HG03354 (cell line): ENCODE measurements around the gene IL1RAP.
"Not testable (repeated sequence)": the region's sequence is repeated elsewhere in the genome, so short reads cannot be mapped to it uniquely, and the experiment has no call there.

ENCODE experiments used
- ATAC-seq: cut with Tn5 transposase; IDR thresholded peaks from one replicate; pipeline ENCODE4 v1.9.1; 2021; ENCODE audit warnings: mild to moderate bottlenecking; ENCODE audit not compliant: unreplicated experiment, poor library complexity, severe bottlenecking

The IL1RAP gene

GRCh38 chr3:190626951-190627620, 113.2 kb downstream of the IL1RAP start:
- ATAC-seq, result no peak

GRCh38 chr3:190629088-190629487, 115.2 kb downstream of the IL1RAP start:
- ATAC-seq, result no peak

- no peak for ATAC-seq
Measured at GRCh38 chr3:190631295-190631694, 117.4 kb downstream of the IL1RAP start.

GRCh38 chr3:190641564-190641963, 127.7 kb downstream of the IL1RAP start:
- no peak for ATAC-seq

GRCh38 chr3:190642016-190642415, 128.1 kb downstream of the IL1RAP start:
- no peak for ATAC-seq

- no peak for ATAC-seq
Measured at GRCh38 chr3:190644035-190644434, 130.2 kb downstream of the IL1RAP start.

- ATAC-seq, result no peak
Measured at GRCh38 chr3:190644766-190645165, 130.9 kb downstream of the IL1RAP start.

GRCh38 chr3:190645932-190646460, 132.1 kb downstream of the IL1RAP start:
- ATAC-seq, result no peak

GRCh38 chr3:190646996-190647395, 133.1 kb downstream of the IL1RAP start:
- no peak for ATAC-seq

- ATAC-seq, result no peak
Measured at GRCh38 chr3:190655933-190656332, 142.0 kb downstream of the IL1RAP start.

GRCh38 chr3:190658106-190658505, 144.2 kb downstream of the IL1RAP start:
- no peak for ATAC-seq

- ATAC-seq, result no peak
Measured at GRCh38 chr3:190666821-190667220, 152.9 kb downstream of the IL1RAP start.

- ATAC-seq, result no peak
Measured at GRCh38 chr3:190671658-190672057, 157.8 kb downstream of the IL1RAP start.

GRCh38 chr3:190673148-190673547, 159.3 kb downstream of the IL1RAP start:
- no peak for ATAC-seq

GRCh38 chr3:190676481-190676880, 162.6 kb downstream of the IL1RAP start:
- no peak for ATAC-seq

GRCh38 chr3:190677001-190677400, 163.1 kb downstream of the IL1RAP start:
- no peak for ATAC-seq

- not testable (repeated sequence) for ATAC-seq
Measured at GRCh38 chr3:190677868-190678267, 164.0 kb downstream of the IL1RAP start.

- no peak for ATAC-seq
Measured at GRCh38 chr3:190680691-190681090, 166.8 kb downstream of the IL1RAP start.

- ATAC-seq, result no peak
Measured at GRCh38 chr3:190684776-190685175, 170.9 kb downstream of the IL1RAP start.

- no peak for ATAC-seq
Measured at GRCh38 chr3:190686011-190686410, 172.1 kb downstream of the IL1RAP start.

GRCh38 chr3:190690246-190690645, 176.4 kb downstream of the IL1RAP start:
- no peak for ATAC-seq

- no peak for ATAC-seq
Measured at GRCh38 chr3:190692256-190692655, 178.4 kb downstream of the IL1RAP start.
